ENCODE data around the gene TRPC4. TPM values are rescaled to one million over a fixed set of nuclear protein-coding genes. Genes with fewer than 3 reads are reported as not detected.
A peak's percentile ranks its signal among the peaks of the same experiment; 100 is the strongest.

The TRPC4 gene
- total RNA-seq, 1 donor from 2014 or later, result 3.0 TPM

DNA sequence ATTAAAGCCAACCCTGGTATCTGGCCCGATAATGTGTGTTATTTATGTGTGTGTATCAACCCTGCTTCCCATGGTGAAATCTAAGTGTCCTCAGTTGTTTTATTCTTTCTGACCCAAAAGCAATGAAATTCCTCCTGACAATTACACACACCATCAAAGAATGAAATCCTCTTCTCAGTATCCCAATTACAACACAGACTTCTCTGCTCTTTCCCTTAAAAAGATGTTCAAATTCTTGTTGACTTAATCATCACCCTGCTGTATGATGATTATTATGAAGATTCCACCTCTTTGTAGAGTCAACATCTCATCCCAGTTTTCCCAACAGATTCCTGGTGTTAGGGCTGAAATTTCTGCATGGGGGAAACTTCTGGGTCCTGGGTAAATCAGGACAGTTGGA lies 8.9 kb upstream of the TRPC4 start:
- H3K27ac Mint-ChIP-seq (ENCODE audit: unreplicated experiment), result no peak overlapping the region
- H3K27me3 Mint-ChIP-seq (ENCODE audit: low read depth), result no peaks in the 10 kb centered on the region
- peaks cover 13% of the 10 kb centered on the region for H3K4me1 Mint-ChIP-seq (ENCODE audit: low read depth)
- TF ChIP-seq, protein P1, sequence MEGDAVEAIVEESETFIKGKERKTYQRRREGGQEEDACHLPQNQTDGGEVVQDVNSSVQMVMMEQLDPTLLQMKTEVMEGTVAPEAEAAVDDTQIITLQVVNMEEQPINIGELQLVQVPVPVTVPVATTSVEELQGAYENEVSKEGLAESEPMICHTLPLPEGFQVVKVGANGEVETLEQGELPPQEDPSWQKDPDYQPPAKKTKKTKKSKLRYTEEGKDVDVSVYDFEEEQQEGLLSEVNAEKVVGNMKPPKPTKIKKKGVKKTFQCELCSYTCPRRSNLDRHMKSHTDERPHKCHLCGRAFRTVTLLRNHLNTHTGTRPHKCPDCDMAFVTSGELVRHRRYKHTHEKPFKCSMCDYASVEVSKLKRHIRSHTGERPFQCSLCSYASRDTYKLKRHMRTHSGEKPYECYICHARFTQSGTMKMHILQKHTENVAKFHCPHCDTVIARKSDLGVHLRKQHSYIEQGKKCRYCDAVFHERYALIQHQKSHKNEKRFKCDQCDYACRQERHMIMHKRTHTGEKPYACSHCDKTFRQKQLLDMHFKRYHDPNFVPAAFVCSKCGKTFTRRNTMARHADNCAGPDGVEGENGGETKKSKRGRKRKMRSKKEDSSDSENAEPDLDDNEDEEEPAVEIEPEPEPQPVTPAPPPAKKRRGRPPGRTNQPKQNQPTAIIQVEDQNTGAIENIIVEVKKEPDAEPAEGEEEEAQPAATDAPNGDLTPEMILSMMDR (IDR thresholded peaks at IDR 0.05), result no peak
- H3K9me3 Mint-ChIP-seq (ENCODE audit: low read depth), result peaks cover 2% of the 10 kb centered on the region
- no peak overlapping the region for H3K4me3 Mint-ChIP-seq (ENCODE audit: unreplicated experiment)
- no peak for DNase-seq (ENCODE audit: low spot score)
- H3K36me3 Mint-ChIP-seq (ENCODE audit: low read depth), result no peaks in the 10 kb centered on the region

DNA sequence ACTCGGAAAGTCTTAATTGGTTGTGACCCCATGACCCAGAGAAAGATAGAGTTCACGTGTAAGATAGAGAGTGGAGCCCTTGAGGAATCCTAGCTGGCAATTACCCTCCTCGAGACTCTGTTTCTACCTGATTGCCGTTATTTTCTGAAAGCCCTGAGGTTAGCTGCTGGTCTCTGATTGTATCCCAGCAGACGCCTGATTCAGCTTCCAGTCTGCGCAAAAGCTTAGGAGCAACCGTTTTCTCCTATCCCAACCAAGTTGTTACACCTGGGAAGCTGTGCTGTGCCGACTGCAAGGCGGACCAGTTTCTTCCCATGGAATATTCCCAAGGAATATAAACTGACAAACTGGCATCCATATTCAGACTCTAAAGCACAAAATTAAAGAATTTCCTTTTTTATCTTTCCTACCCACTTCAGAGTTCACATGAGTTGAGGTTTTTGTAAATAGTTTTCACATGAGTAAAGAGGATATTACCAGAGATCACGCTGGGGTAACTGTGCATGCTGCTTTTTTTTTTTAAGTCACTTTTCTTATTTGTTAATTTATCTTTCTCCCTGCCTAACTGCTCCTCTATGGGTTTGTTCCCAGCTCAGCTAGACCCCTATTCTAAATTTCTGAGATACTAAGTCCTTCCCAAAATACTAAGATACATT lies 1.5 kb upstream of the TRPC4 start:
- H3K9me3 Mint-ChIP-seq (ENCODE audit: low read depth), result peaks cover 2% of the 10 kb centered on the region
- H3K36me3 Mint-ChIP-seq (ENCODE audit: low read depth), result no peaks in the 10 kb centered on the region
- H3K4me3 Mint-ChIP-seq (ENCODE audit: unreplicated experiment), result peak overlapping the region; percentile 92
- peak overlapping the region; percentile 30 for H3K27ac Mint-ChIP-seq (ENCODE audit: unreplicated experiment)
- TF ChIP-seq, protein P1 (IDR thresholded peaks at IDR 0.05), result no peak
- H3K4me1 Mint-ChIP-seq (ENCODE audit: low read depth), result peaks cover 29% of the 10 kb centered on the region
- H3K27me3 Mint-ChIP-seq (ENCODE audit: low read depth), result no peaks in the 10 kb centered on the region
- no peak for DNase-seq (ENCODE audit: low spot score)

DNA sequence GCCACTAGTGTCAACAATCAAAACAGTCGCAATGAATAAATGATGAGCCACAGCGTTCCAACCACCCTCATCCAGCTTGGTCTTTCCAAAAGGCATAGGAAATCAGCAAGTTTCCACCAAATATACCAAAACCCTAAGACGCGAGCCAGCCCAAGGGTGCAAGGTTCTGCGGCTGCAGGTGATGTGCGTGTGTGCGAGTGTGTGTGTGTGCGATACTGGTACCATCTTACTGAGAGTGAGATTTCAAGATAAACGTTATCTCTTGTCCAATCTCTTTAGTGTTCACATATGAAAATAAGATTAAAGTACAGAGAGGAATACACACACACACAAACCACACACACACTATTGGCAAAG lies 895 bp upstream of the TRPC4 start:
- Mint-ChIP-seq H3K36me3 (ENCODE audit: low read depth) (no peaks in the 10 kb centered on the region), H3K9me3 (ENCODE audit: low read depth) (peaks cover 1% of the 10 kb centered on the region), H3K27me3 (ENCODE audit: low read depth) (no peaks in the 10 kb centered on the region), H3K27ac (ENCODE audit: unreplicated experiment) (peak overlapping the region; percentile 74), H3K4me3 (ENCODE audit: unreplicated experiment) (peak overlapping the region; percentile 92), H3K4me1 (ENCODE audit: low read depth) (peaks cover 29% of the 10 kb centered on the region)
- DNase-seq (ENCODE audit: low spot score), result no peak
- TF ChIP-seq, protein P1 (IDR thresholded peaks at IDR 0.05), result peak; percentile 23

DNA sequence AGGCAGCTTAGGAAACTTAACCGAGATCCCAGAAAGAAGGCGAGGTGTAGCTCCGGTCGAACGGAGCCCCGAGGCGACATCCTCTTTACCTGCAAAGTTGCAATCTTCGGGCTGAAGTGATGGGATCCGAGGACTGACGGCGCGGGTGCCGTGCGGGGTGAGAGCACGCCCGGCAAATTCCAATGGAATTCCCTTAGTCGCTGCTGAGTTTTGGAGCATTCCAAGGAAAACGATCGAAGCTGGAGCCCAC lies 141 bp downstream of the TRPC4 start:
- peak overlapping the region; percentile 74 for H3K27ac Mint-ChIP-seq (ENCODE audit: unreplicated experiment)
- TF ChIP-seq, protein P1 (IDR thresholded peaks at IDR 0.05), result no peak
- H3K4me3 Mint-ChIP-seq (ENCODE audit: unreplicated experiment), result peak overlapping the region; percentile 92
- no peaks in the 10 kb centered on the region for H3K36me3 Mint-ChIP-seq (ENCODE audit: low read depth)
- no peak for DNase-seq (ENCODE audit: low spot score)
- peaks cover 29% of the 10 kb centered on the region for H3K4me1 Mint-ChIP-seq (ENCODE audit: low read depth)
- H3K27me3 Mint-ChIP-seq (ENCODE audit: low read depth), result no peaks in the 10 kb centered on the region
- no peaks in the 10 kb centered on the region for H3K9me3 Mint-ChIP-seq (ENCODE audit: low read depth)

DNA sequence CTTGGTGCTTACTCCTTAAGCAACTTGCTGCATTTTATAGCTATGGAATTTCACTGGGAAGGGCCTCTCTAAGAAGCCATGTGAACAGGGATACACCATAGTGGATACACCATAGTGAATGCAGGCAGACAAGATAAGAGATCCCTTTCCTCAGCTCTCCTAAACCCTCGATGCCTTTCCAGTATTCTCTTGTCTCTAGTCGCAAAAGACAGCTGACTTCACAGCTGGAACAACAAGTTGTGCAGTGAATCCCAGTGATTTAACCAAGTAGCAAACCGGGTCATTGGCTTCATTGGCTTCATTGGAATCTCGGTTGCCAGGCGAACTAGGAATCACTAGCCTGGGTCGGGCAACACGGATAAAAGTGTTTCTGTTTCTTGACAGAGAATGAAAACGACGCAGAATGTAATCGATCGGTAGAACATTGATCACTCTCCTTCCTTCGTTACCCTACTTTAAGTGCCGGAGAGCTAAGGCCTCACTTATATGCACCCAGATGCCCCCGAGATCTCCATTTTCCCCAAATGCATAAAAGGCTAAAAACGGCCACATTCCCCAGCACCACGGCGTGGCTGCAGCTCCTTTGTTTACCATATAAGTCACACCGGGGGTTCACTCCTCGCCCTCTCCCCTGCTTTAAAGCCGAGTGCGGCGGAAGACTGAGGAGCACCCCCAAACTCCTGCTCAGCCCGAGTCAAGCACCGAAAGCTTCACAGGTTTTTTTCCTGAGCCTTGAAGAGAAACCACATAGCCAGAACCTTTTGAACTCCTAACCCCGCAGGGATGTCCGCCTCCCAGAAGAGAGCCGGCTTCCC lies 674 bp downstream of the TRPC4 start:
- TF ChIP-seq, protein P1 (IDR thresholded peaks at IDR 0.05), result no peak
- Mint-ChIP-seq H3K36me3 (ENCODE audit: low read depth) (no peaks in the 10 kb centered on the region), H3K9me3 (ENCODE audit: low read depth) (no peaks in the 10 kb centered on the region), H3K27me3 (ENCODE audit: low read depth) (no peaks in the 10 kb centered on the region), H3K4me1 (ENCODE audit: low read depth) (peaks cover 29% of the 10 kb centered on the region), H3K27ac (ENCODE audit: unreplicated experiment) (peak overlapping the region; percentile 74), H3K4me3 (ENCODE audit: unreplicated experiment) (peak overlapping the region; percentile 92)
- no peak for DNase-seq (ENCODE audit: low spot score)

Data from chondrocyte (in vitro differentiated cells).